Vagina (tissue), 2 donors: ENCODE results near the gene SMIM32. TPM values are rescaled to one million over a fixed set of nuclear protein-coding genes. Genes with fewer than 3 reads are reported as not detected.

ENCODE experiments used
- DNase-seq, 2 donors: peaks; one replicate each; pipeline ENCODE4 v3.0.0-alpha.2; 2017; ENCODE audit errors: extremely low spot score in 2 of 2
- H3K27ac ChIP-seq: fragments of 200-600 bp; sonication (generic); one replicate; pipeline ENCODE4 v1.5.1; 2019
- H3K27me3 ChIP-seq: fragments of 200-600 bp; sonication (generic); one replicate; pipeline ENCODE4 v1.5.1; 2019
- H3K36me3 ChIP-seq, 2 donors: fragments of 200-600 bp; sonication (generic); one replicate each; pipeline ENCODE4 v1.5.1; 2017 to 2019
- H3K4me1 ChIP-seq: fragments of 200-600 bp; sonication (generic); one replicate; pipeline ENCODE4 v1.5.1; 2019
- H3K4me3 ChIP-seq, 2 donors: fragments of 200-600 bp; sonication (generic); 1 replicate in 1 of 2; 2 replicates in 1 of 2; pipeline ENCODE4 v1.5.1; 2016 to 2019
- H3K9me3 ChIP-seq: fragments of 200-600 bp; sonication (generic); one replicate; pipeline ENCODE4 v1.5.1; 2019
- CTCF ChIP-seq, 3 experiments: fragments of 450-650 bp in 2 of 3; fragments of 200-600 bp in 1 of 3; sonication (generic) in 1 of 3; IDR thresholded peaks; one replicate each; pipeline ENCODE4 v1.5.1; 2017 to 2019; ENCODE audit warnings: antibody characterized with exemption in 3 of 3, mild to moderate bottlenecking in 2 of 3, moderate library complexity in 2 of 3
- POLR2A ChIP-seq, 2 donors: fragments of 450-650 bp; IDR thresholded peaks; one replicate each; pipeline ENCODE4 v1.6.1; 2017; ENCODE audit warnings: antibody characterized with exemption in 2 of 2, mild to moderate bottlenecking in 2 of 2, moderate library complexity in 2 of 2
- POLR2AphosphoS5 ChIP-seq, 2 donors: sonication (generic); formaldehyde crosslinking; IDR thresholded peaks; one replicate each; pipeline ENCODE4 v1.9.0; 2017; ENCODE audit warnings: antibody characterized with exemption in 2 of 2, mild to moderate bottlenecking in 2 of 2, low read depth in 1 of 2; ENCODE audit not compliant: insufficient read depth in 1 of 2
- intact Hi-C: fragments of 100-400 bp; cut with DNase I; formaldehyde crosslinking; loops from one replicate; pipeline ENCODE4 v1.15.1; 2023
- total RNA-seq: library from RNA; depleted of rRNA; stranded (reverse); fragments of >200 nt; gene quantifications from one replicate; pipeline ENCODE4 v1.2.3, GENCODE V29; 2016

Gene SMIM32
- total RNA-seq, 1 donor from 2014 or later = not detected

- no peak for DNase-seq
- TF ChIP-seq POLR2A (IDR thresholded peaks at IDR 0.05) = no peak
- TF ChIP-seq CTCF (IDR thresholded peaks at IDR 0.05) = no peak
- TF ChIP-seq POLR2AphosphoS5 (IDR thresholded peaks at IDR 0.05; ENCODE audit: insufficient read depth in 1 of 2, low read depth in 1 of 2) = no peak
- Histone ChIP-seq H3K4me3 (no peak overlapping the region), H3K4me1 (peaks cover 23% of the 10 kb centered on the region), H3K9me3 (no peaks in the 10 kb centered on the region), H3K27me3 (no peaks in the 10 kb centered on the region), H3K27ac (no peak overlapping the region), H3K36me3 (no peaks in the 10 kb centered on the region)
- intact Hi-C loops = no loop called here
Measured at GRCh38 chr5:136195971-136196820, 3.2 kb upstream of the SMIM32 start.

GRCh38 chr5:136194576-136194975 lies 1.6 kb upstream of the SMIM32 start:
- no peak overlapping the region for H3K4me3 ChIP-seq
- H3K9me3 ChIP-seq = no peaks in the 10 kb centered on the region
- H3K4me1 ChIP-seq = peaks cover 28% of the 10 kb centered on the region
- intact Hi-C loops = no loop called here
- H3K36me3 ChIP-seq = no peaks in the 10 kb centered on the region
- DNase-seq = no peak
- H3K27me3 ChIP-seq = no peaks in the 10 kb centered on the region
- TF ChIP-seq POLR2AphosphoS5 (IDR thresholded peaks at IDR 0.05; ENCODE audit: insufficient read depth in 1 of 2, low read depth in 1 of 2) (no peak), CTCF (IDR thresholded peaks at IDR 0.05) (no peak), POLR2A (IDR thresholded peaks at IDR 0.05) (no peak)
- H3K27ac ChIP-seq = no peak overlapping the region

GRCh38 chr5:136193322-136193935 lies 467 bp upstream of the SMIM32 start:
- TF ChIP-seq POLR2A (IDR thresholded peaks at IDR 0.05) = no peak
- TF ChIP-seq CTCF (IDR thresholded peaks at IDR 0.05) = no peak
- no peak for TF ChIP-seq POLR2AphosphoS5 (IDR thresholded peaks at IDR 0.05; ENCODE audit: insufficient read depth in 1 of 2, low read depth in 1 of 2)
- peaks cover 28% of the 10 kb centered on the region for H3K4me1 ChIP-seq
- H3K36me3 ChIP-seq = peaks cover 0 to 4% of the 10 kb centered on the region in 2 donors
- H3K4me3 ChIP-seq = peak overlapping the region; percentile 29 to 47
- H3K27ac ChIP-seq = no peak overlapping the region
- H3K27me3 ChIP-seq = no peaks in the 10 kb centered on the region
- no peaks in the 10 kb centered on the region for H3K9me3 ChIP-seq
- DNase-seq = no peak
- intact Hi-C loops = no loop called here

- no peak for TF ChIP-seq POLR2AphosphoS5 (IDR thresholded peaks at IDR 0.05; ENCODE audit: insufficient read depth in 1 of 2, low read depth in 1 of 2)
- no peak for TF ChIP-seq CTCF (IDR thresholded peaks at IDR 0.05)
- TF ChIP-seq POLR2A (IDR thresholded peaks at IDR 0.05) = no peak
- intact Hi-C loops = no loop called here
- Histone ChIP-seq H3K27me3 (no peaks in the 10 kb centered on the region), H3K4me1 (peaks cover 28% of the 10 kb centered on the region), H3K9me3 (no peaks in the 10 kb centered on the region), H3K36me3 (peaks cover 0 to 16% of the 10 kb centered on the region in 2 donors), H3K27ac (no peak overlapping the region), H3K4me3 (peak overlapping the region; percentile 29 to 47)
- DNase-seq = no peak
Measured at GRCh38 chr5:136192015-136192525, 892 bp downstream of the SMIM32 start.
